AG04450 (cell line): ENCODE measurements around the gene BARX1. TPM values are rescaled to one million over a fixed set of nuclear protein-coding genes. Genes with fewer than 3 reads are reported as not detected.

Source experiments
- CTCF ChIA-PET: fragments of 300-600, 350-600 bp; formaldehyde crosslinking; extraction: SDS; loops from one replicate; lab custom pipeline; 2022; ENCODE audit warnings: antibody characterized with exemption, inconsistent platforms; lab: Charles Lee
- POLR2A ChIA-PET: fragments of 350-600 bp; formaldehyde crosslinking; extraction: SDS; loops from one replicate; lab custom pipeline; 2021; ENCODE audit warnings: antibody characterized with exemption, inconsistent platforms; lab: Yijun Ruan, JAX
- DNase-seq: peaks from one replicate; pipeline ENCODE4 v3.0.0-alpha.2; 2011; ENCODE audit warnings: low read depth, low spot score
- H3K27ac ChIP-seq: one replicate; pipeline ENCODE4 v1.5.1; 2012; ENCODE audit warnings: low read depth, low read length, control low read depth
- H3K27me3 ChIP-seq: one replicate; pipeline ENCODE4 v1.6.0; 2012; ENCODE audit warnings: low read length; ENCODE audit not compliant: control insufficient read depth, insufficient read depth
- H3K4me3 ChIP-seq: 2 replicates; pipeline ENCODE4 v1.5.1; 2011; ENCODE audit warnings: mild to moderate bottlenecking, low read depth, low read length, control low read depth
- H3K9me3 ChIP-seq: 2 replicates; pipeline ENCODE4 v1.5.1; 2012; ENCODE audit warnings: low read length; ENCODE audit not compliant: control insufficient read depth, insufficient read depth
- polyA plus RNA-seq: library from polyadenylated mRNA; depleted of rRNA; stranded (reverse); fragments of >200 nt; gene quantifications from 2 replicates; pipeline ENCODE4 v1.2.3, GENCODE V29; 2011
- TF ChIP-seq, protein P1 (sequence below): IDR thresholded peaks from 2 replicates; pipeline ENCODE4 v1.5.1; 2011; ENCODE audit warnings: low read depth, low read length, control low read depth, inconsistent platforms

BARX1 gene
- polyA plus RNA-seq, 1 experiment, result not detected

- Histone ChIP-seq H3K27me3 (peaks cover 9% of the 10 kb centered on the region), H3K9me3 (no peaks in the 10 kb centered on the region), H3K4me3 (no peak overlapping the region), H3K27ac (no peak overlapping the region)
- CTCF ChIA-PET, result interaction anchor here (1.2 to 1.5 kb wide), 2 partner anchors 286 to 287 kb away, joined by 3 to 6 read pairs; no protein-coding TSS in a partner anchor
- peak; percentile 23 for DNase-seq
- TF ChIP-seq, protein P1, sequence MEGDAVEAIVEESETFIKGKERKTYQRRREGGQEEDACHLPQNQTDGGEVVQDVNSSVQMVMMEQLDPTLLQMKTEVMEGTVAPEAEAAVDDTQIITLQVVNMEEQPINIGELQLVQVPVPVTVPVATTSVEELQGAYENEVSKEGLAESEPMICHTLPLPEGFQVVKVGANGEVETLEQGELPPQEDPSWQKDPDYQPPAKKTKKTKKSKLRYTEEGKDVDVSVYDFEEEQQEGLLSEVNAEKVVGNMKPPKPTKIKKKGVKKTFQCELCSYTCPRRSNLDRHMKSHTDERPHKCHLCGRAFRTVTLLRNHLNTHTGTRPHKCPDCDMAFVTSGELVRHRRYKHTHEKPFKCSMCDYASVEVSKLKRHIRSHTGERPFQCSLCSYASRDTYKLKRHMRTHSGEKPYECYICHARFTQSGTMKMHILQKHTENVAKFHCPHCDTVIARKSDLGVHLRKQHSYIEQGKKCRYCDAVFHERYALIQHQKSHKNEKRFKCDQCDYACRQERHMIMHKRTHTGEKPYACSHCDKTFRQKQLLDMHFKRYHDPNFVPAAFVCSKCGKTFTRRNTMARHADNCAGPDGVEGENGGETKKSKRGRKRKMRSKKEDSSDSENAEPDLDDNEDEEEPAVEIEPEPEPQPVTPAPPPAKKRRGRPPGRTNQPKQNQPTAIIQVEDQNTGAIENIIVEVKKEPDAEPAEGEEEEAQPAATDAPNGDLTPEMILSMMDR, result no peak
- POLR2A ChIA-PET, result no interaction called here
Observed at GRCh38 chr9:93968451-93969327, 13.5 kb upstream of the BARX1 start.

DNA sequence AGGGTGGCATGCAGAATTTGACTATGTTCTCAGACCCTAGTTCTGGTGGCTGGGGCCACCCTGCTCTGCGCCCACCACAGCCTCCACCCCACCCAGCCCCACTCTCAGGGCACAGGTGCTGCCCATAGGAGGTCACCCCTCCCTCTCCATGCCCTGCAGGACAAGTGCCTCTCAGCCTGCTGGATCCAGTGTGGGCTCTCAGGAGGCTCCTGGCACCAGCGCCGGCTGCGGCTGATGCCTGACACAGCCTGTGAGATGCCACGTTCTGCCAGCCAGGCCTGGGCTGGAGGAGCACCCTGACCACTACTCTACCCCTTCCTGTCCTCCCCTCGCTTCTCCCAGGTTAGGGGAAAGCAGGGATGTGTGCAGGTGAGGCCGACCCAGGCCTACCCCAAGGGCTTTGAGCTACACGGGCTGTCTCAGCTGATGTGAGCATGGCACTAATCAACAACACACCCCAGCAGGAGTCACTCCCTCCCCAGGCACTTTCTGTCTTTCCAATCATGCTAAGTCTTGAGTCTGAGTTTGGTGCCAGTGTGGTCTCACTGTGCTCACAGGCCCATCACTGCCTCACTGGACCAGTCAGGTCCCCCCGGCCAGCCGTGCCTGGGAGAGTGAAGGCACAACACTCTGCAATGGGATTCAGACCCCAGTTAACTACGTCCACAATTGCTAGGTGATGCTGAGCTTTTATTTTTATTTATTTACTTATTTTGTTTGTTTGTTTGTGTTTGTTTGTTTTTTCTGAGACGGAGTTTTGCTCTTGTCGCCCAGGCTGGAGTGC, 12.1 kb upstream of the BARX1 start:
- no peaks in the 10 kb centered on the region for H3K9me3 ChIP-seq
- peaks cover 14% of the 10 kb centered on the region for H3K27me3 ChIP-seq
- no peak overlapping the region for H3K27ac ChIP-seq
- TF ChIP-seq, protein P1, result no peak
- ChIA-PET CTCF (interaction anchor here (1.2 to 1.5 kb wide), 3 partner anchors 46 to 285 kb away, joined by 3 to 6 read pairs (median 3); no protein-coding TSS in a partner anchor), POLR2A (interaction anchor here (0.7 kb wide), 1 partner anchor 609 kb away, joined by 3 read pairs; no protein-coding TSS in a partner anchor)
- DNase-seq, result no peak
- no peak overlapping the region for H3K4me3 ChIP-seq

DNA sequence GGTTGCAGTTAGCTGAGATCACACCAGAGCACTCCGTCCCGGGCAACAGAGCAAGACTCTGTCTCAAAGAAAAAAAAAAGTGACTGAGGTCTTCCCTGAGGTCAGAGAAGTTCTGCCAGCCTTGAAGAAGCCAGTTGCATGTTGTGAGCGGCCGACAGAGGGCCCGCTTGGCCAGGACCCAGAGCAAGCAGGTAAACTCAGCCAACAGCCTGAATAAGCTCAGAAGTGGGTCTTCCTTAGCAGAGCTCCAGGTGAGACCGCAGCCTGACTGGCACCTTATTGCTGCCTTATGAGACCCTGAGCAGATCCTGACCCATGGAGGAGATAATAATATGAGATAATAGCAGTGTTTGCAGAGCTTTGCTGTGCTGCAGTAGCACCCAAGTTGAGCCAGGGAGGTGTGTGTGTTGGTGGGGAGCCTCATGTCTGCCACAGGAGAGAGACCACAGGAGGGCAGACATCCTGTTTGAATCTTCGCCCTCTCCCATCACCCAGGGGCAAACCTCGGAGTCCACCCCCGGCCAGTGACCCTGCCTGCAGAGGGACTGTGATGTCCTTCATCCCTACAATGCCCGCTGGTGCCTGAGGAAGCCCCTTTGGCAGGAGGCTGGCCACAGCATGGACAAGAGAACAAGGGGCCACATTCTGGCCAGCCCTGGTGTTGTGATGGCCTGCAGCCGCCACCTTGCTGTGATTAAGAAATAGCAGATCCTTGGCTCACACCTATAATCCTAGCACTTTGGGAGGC, 10.8 kb upstream of the BARX1 start:
- H3K9me3 ChIP-seq, result no peaks in the 10 kb centered on the region
- CTCF ChIA-PET, result interaction anchor here (0.9 kb wide), 1 partner anchor 284 kb away, joined by 3 read pairs; no protein-coding TSS in a partner anchor
- TF ChIP-seq, protein P1, result no peak
- peaks cover 24% of the 10 kb centered on the region for H3K27me3 ChIP-seq
- H3K4me3 ChIP-seq, result no peak overlapping the region
- no peak overlapping the region for H3K27ac ChIP-seq
- DNase-seq, result no peak
- POLR2A ChIA-PET, result no interaction called here

DNA sequence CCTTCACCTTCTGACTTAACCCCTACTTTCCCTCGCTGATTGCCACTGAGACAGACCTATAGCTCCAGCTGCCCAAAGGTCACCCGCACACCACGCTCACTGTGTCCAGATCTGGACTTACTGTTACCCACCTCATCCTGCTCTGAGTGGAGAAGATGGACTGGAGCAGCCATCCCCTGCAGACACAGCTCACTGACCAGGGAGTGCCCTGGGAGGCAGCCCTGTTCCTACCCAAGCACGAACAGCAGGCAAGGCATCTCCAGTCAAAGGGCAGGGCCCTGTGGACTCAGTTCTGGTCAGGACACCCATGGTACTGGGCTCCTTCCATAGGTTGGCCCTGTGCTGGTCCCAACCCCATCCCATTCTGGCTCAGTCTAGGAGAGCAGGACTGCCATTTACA, 9.5 kb upstream of the BARX1 start:
- CTCF ChIA-PET, result interaction anchor here (0.6 to 4.6 kb wide), 3 partner anchors 137 to 282 kb away, joined by 3 to 73 read pairs (median 4); no protein-coding TSS in a partner anchor
- TF ChIP-seq, protein P1, result no peak
- Histone ChIP-seq H3K4me3 (no peak overlapping the region), H3K27me3 (peaks cover 35% of the 10 kb centered on the region), H3K27ac (no peak overlapping the region), H3K9me3 (peaks cover 6% of the 10 kb centered on the region; the same call in 1 of the 2 replicates)
- DNase-seq, result no peak
- POLR2A ChIA-PET, result no interaction called here
